IMR-90 (cell line): Measurements from ENCODE around the gene PHETA1. TPM values are rescaled to one million over a fixed set of nuclear protein-coding genes. Genes with fewer than 3 reads are reported as not detected.
"Not testable (repeated sequence)": the region's sequence is repeated elsewhere in the genome, so short reads cannot be mapped to it uniquely, and the experiment has no call there.

Experiments used
- ATAC-seq: fragments of 200-7000 bp; cut with Tn5 transposase; 2 replicates; pipeline ENCODE4 v1.9.1; 2020; ENCODE audit warnings: low read depth, mild to moderate bottlenecking, moderate library complexity
- BruUV-seq: library from RNA; stranded (reverse); fragments of 400-500 nt; replicated peaks from 2 replicates; lab custom pipeline; 2021; lab: Mats Ljungman, UMichigan
- CTCF ChIA-PET: fragments of 300-600 bp; formaldehyde crosslinking; extraction: SDS; loops from one replicate; lab custom pipeline; 2021; ENCODE audit warnings: antibody characterized with exemption; lab: Yijun Ruan, JAX
- POLR2A ChIA-PET: fragments of 300-600 bp; sonication (Branson Sonifier 250); formaldehyde crosslinking; loops from one replicate; lab custom pipeline; 2022; ENCODE audit warnings: antibody characterized with exemption; ENCODE audit not compliant: unreplicated experiment; lab: Charles Lee
- DNase-seq: peaks from one replicate; pipeline ENCODE4 v3.0.0; 2013
- H2AFZ ChIP-seq: replicated peaks from 2 replicates; pipeline ENCODE3; 2013; ENCODE audit warnings: low read length, mild to moderate bottlenecking; ENCODE audit not compliant: poor library complexity
- H2AK5ac ChIP-seq: 2 replicates; pipeline ENCODE4 v1.6.1; 2013; ENCODE audit warnings: low read depth, low read length, inconsistent platforms
- H2AK9ac ChIP-seq: replicated peaks from 2 replicates; pipeline ENCODE3; 2013; ENCODE audit warnings: mild to moderate bottlenecking, low read depth, low read length, moderate library complexity; ENCODE audit not compliant: poor library complexity
- H2BK120ac ChIP-seq: 2 replicates; pipeline ENCODE4 v1.6.1; 2013; ENCODE audit warnings: low read depth, low read length, inconsistent platforms
- H2BK15ac ChIP-seq: 3 replicates; pipeline ENCODE4 v1.6.1; 2013; ENCODE audit warnings: low read depth, low read length, inconsistent platforms
- H2BK20ac ChIP-seq: 2 replicates; pipeline ENCODE4 v1.6.1; 2013; ENCODE audit warnings: low read depth, mild to moderate bottlenecking, inconsistent platforms, low read length, moderate library complexity
- H2BK5ac ChIP-seq: 2 replicates; pipeline ENCODE4 v1.6.1; 2013; ENCODE audit warnings: mild to moderate bottlenecking, low read depth, low read length, inconsistent platforms; ENCODE audit not compliant: poor library complexity, severe bottlenecking
- H3K14ac ChIP-seq: replicated peaks from 2 replicates; pipeline ENCODE4 v1.6.1; 2013; ENCODE audit warnings: low read depth, low read length, inconsistent platforms
- H3K18ac ChIP-seq: 2 replicates; pipeline ENCODE4 v1.6.1; 2013; ENCODE audit warnings: low read depth, low read length, control low read depth
- H3K23ac ChIP-seq: 2 replicates; pipeline ENCODE4 v1.6.1; 2013; ENCODE audit warnings: low read depth, low read length, inconsistent platforms
- H3K27ac ChIP-seq: 2 replicates; pipeline ENCODE4 v1.5.1; 2013; ENCODE audit warnings: mild to moderate bottlenecking, control low read depth, low read length; ENCODE audit not compliant: insufficient read depth
- H3K27me3 ChIP-seq: 2 replicates; pipeline ENCODE4 v1.6.1; 2013; ENCODE audit warnings: low read length; ENCODE audit not compliant: control insufficient read depth, insufficient read depth
- H3K36me3 ChIP-seq: 2 replicates; pipeline ENCODE4 v1.6.1; 2013; ENCODE audit warnings: low read length, mixed read lengths; ENCODE audit not compliant: control insufficient read depth, insufficient read depth
- H3K4ac ChIP-seq: 2 replicates; pipeline ENCODE4 v1.6.1; 2013; ENCODE audit warnings: low read depth, low read length, inconsistent platforms
- H3K4me1 ChIP-seq: 2 replicates; pipeline ENCODE4 v1.6.1; 2013; ENCODE audit warnings: low read length, mixed read lengths; ENCODE audit not compliant: control insufficient read depth, insufficient read depth
- H3K4me2 ChIP-seq: 2 replicates; pipeline ENCODE4 v1.6.1; 2013; ENCODE audit warnings: low read depth, mild to moderate bottlenecking, control low read depth, low read length, moderate library complexity
- H3K4me3 ChIP-seq: 2 replicates; pipeline ENCODE4 v1.5.1; 2013; ENCODE audit warnings: low read depth, mild to moderate bottlenecking, control low read depth, low read length, moderate library complexity; ENCODE audit not compliant: insufficient read depth
- H3K56ac ChIP-seq: 2 replicates; pipeline ENCODE4 v1.6.1; 2013; ENCODE audit warnings: low read length, inconsistent platforms; ENCODE audit not compliant: insufficient read depth; ENCODE audit errors: extremely low read depth
- H3K79me1 ChIP-seq, 2 experiments: 2 replicates each; pipeline ENCODE4 v1.6.1; 2013; ENCODE audit warnings: low read length in 2 of 2, inconsistent platforms in 1 of 2, low read depth in 1 of 2
- H3K9ac ChIP-seq: 2 replicates; pipeline ENCODE4 v1.6.1; 2013; ENCODE audit warnings: low read depth, low read length, control low read depth
- H3K9me1 ChIP-seq: 2 replicates; pipeline ENCODE4 v1.6.1; 2013; ENCODE audit warnings: low read length, inconsistent platforms; ENCODE audit not compliant: insufficient read depth
- H3K9me3 ChIP-seq: 2 replicates; pipeline ENCODE4 v1.6.1; 2013; ENCODE audit warnings: low read length; ENCODE audit not compliant: control insufficient read depth, insufficient read depth
- H4K20me1 ChIP-seq: 2 replicates; pipeline ENCODE4 v1.6.1; 2013; ENCODE audit warnings: low read length, inconsistent platforms; ENCODE audit not compliant: insufficient read depth
- H4K5ac ChIP-seq: 2 replicates; pipeline ENCODE4 v1.6.1; 2013; ENCODE audit warnings: mild to moderate bottlenecking, low read depth, low read length, control low read depth
- H4K8ac ChIP-seq, 2 experiments: 2 replicates each; pipeline ENCODE4 v1.6.1; 2013; ENCODE audit warnings: low read depth in 2 of 2, low read length in 2 of 2, control low read depth in 1 of 2, inconsistent platforms in 1 of 2
- H4K91ac ChIP-seq: 2 replicates; pipeline ENCODE4 v1.6.1; 2013; ENCODE audit warnings: low read depth, low read length, inconsistent platforms; ENCODE audit not compliant: insufficient read depth
- WGBS, 2 experiments: methylation state at CpG; one replicate each; pipeline versions ENCODE4 v1.1.5 to v1.1.7; 2013; ENCODE audit warnings: missing lambda C conversion rate in 2 of 2; ENCODE audit not compliant: insufficient read length in 1 of 2; ENCODE audit errors: extremely low coverage in 2 of 2; 5-methylcytosine and 5-hydroxymethylcytosine counted together
- dilution Hi-C: fragments of 300-500 bp; cut with HindIII; formaldehyde crosslinking; loops from one replicate; pipeline ENCODE4 v1.14.3; 2018; ENCODE audit warnings: low sequenced_read_pairs; ENCODE audit not compliant: unreplicated experiment
- in situ Hi-C: fragments of 300-500 bp; cut with MboI; formaldehyde crosslinking; loops from 3 replicates; pipeline ENCODE4 v1.14.3; 2019; ENCODE audit warnings: low sequenced_read_pairs, inconsistent platforms, mixed read lengths
- intact Hi-C: fragments of 100-400 bp; cut with micrococcal nuclease; formaldehyde crosslinking; loops from 2 replicates; pipeline ENCODE4 v1.10.0; 2022
- polyA plus RNA-seq, 3 experiments: library from polyadenylated mRNA; depleted of rRNA; stranded (reverse); fragments of >200 nt; gene quantifications; 2 replicates each; pipeline ENCODE4 v1.2.3, GENCODE V29; 2012; ENCODE audit warnings: low replicate concordance in 1 of 3
- total RNA-seq: library from RNA; depleted of rRNA; stranded (reverse); fragments of >200 nt; gene quantifications from 2 replicates; pipeline ENCODE4 v1.2.3, GENCODE V29; 2012

PHETA1 gene
- total and polyA plus RNA-seq, 2 of the 4 experiments (the other 2 are of a cell fraction): 3.2 to 6.6 TPM

- POLR2A ChIA-PET, H2BK120ac ChIP-seq, H3K4me1 ChIP-seq, H2AK5ac ChIP-seq, H3K9me3 ChIP-seq, H3K4ac ChIP-seq, H3K14ac ChIP-seq, ATAC-seq, H4K5ac ChIP-seq, H2AFZ ChIP-seq, H3K4me3 ChIP-seq, H3K79me1 ChIP-seq, H3K9ac ChIP-seq, H3K36me3 ChIP-seq, H3K9me1 ChIP-seq, H2BK15ac ChIP-seq, BruUV-seq, H3K27ac ChIP-seq, H3K18ac ChIP-seq, H4K8ac ChIP-seq, CTCF ChIA-PET, H3K4me2 ChIP-seq, H3K23ac ChIP-seq, in situ Hi-C loops, H2BK20ac ChIP-seq, H3K56ac ChIP-seq, DNase-seq, H4K91ac ChIP-seq, H4K20me1 ChIP-seq, H2AK9ac ChIP-seq, dilution Hi-C loops, intact Hi-C loops, H2BK5ac ChIP-seq: not testable (repeated sequence)
- peaks cover 15% of the 10 kb centered on the region for H3K27me3 ChIP-seq
- no CpG with 5 or more reads among the region's 6 CpGs for WGBS, 2 experiments
Observed at GRCh38 chr12:111336411-111336810, 32.5 kb downstream of the PHETA1 start.
